Measurements from ENCODE around the gene MAP7D1.
"Not testable (repeated sequence)": the region's sequence is repeated elsewhere in the genome, so short reads cannot be mapped to it uniquely, and the experiment has no call there.

MAP7D1 gene

GRCh38 chr1:36154765-36155407 is 1.1 kb upstream of the MAP7D1 start:
- no peak for DNase-seq

GRCh38 chr1:36156329-36157114 is 562 bp downstream of the MAP7D1 start:
- DNase-seq, result peak; percentile 76

- peak; percentile 42 for DNase-seq
Observed at GRCh38 chr1:36157115-36157903, 1.3 kb downstream of the MAP7D1 start.

DNA sequence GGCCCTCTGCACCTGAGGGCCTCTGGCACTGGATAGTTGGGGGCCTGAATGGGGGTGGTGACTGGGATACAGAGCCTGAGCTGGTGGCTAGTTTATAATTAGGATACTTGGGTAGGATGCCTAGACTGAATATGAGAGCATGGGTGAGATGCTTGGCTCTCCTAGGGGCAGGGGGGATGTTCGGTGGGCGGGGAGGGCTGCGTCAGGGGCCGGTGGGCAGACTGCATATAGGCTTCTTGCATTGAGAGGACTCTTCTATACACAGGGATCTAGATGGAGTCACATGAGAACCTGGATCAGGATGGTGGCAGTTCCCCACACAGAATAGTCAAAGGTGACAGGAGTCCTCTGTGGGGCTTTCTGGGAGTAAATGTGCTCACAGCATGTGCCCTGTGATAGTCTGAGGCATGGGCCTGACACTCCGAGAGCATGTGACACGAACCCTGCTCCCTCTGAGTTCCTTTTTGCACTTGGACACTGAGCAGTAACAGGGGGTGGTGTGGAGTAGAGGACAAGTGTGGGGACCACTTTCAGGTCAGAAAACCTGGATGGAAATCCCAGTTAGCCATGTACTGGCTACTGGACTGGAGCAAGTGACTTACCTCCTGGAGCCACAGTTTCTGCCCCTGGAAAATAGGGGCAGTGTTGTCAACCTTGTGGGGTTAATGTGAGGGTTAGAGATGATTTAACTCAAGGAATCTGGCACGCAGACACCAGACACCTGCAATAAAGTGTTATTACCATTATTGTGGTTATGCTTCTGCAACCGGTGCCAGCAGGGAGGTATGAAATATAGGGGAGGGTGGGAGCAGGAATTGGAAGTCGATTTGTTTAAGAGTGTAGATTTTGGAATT is 2.2 kb downstream of the MAP7D1 start:
- no peak for DNase-seq

- not testable (repeated sequence) for DNase-seq
Observed at GRCh38 chr1:36158827-36159252, 2.9 kb downstream of the MAP7D1 start.

GRCh38 chr1:36159614-36160387 is 3.8 kb downstream of the MAP7D1 start:
- DNase-seq, result peak; percentile 41

- DNase-seq, result no peak
Observed at GRCh38 chr1:36160388-36160948, 4.5 kb downstream of the MAP7D1 start.

DNA sequence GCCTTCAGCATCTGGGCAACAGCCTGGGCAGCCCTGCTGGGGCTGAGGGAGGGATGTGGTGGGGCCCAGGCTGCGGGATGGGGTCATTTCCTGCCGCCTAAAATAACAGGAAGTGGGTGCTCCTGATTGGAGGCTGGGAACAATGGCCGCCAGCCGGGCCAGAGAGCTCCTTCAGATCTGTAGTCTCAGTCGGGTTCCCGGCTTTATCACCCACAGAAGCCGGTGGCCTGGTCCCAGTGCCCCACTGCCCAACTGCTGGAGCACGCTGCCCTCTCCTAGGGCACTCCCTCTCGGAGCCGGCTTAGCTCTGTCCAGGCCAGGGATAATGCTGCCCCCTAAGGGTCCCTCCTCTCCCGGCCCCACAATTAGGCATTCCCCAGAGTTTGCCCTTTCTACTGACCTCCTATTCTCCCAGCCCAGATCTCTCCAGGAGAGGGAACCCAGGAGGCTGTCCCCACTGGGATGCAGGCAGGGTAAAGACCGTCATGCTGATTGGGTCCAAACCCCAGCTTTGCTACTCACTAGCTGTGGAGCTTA is 5.1 kb downstream of the MAP7D1 start:
- DNase-seq, result peak; percentile 80

GRCh38 chr1:36161641-36162531 is 5.9 kb downstream of the MAP7D1 start:
- DNase-seq, result peak; percentile 56

GRCh38 chr1:36162680-36163239 is 6.8 kb downstream of the MAP7D1 start:
- no peak for DNase-seq

DNA sequence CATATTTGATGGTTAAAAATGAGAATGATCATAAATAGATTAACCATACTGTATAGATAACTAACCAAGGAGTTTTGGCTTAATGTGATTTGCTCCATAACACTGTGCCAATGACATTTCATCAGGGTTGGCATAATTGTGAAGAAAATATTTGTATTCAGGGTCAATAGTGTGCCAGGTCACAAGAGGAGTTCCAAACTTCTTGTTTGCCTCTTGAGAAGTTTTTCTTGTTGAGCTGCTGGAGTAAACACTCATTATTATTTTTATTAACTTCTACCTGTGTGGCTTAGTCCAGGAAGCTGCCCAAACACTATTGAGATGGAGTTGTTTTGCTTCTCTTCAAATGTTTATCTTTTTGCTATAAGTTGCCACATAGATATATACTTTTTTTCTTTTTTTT is 7.5 kb downstream of the MAP7D1 start:
- no peak for DNase-seq

DNA sequence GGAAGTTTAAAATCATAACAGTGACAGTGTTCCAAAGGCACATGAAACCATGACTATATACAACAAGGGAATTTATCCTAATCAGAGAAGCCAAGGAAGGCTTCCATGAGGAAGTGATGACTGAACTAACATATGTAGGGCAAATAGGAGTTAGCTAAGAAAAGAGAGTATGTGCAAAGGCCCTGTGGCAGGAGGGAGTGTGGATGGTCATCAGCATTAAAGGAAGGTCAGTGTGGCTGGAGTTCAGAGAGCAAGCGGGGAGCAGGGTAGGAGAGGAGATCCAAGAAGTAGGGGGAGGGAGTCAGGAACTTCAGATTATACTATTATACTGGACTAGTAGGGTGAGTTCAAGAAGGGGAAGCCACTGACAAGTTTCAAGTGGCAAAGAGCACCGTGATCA is 8.4 kb downstream of the MAP7D1 start:
- DNase-seq, result no peak

- no peak for DNase-seq
Observed at GRCh38 chr1:36165145-36165544, 9.2 kb downstream of the MAP7D1 start.

DNA sequence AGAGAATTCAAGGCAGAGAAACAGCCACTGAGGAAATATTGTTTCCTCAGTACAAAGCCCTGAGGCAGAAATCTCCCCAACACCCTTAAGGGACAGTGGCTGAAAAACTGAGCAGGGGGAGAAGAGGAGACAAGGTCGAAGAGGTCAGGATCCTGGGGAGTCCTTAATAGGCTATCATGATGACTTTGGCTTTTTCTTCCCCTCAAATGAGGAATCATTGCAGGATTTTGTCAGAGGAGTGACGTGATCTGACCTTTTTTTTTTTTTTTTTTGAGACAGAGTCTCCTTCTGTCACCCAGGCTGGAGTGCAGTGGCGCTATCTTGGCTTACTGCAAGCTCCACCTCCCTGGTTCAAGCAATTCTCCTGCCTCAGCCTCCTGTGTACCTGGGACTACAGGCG is 10.2 kb downstream of the MAP7D1 start:
- no peak for DNase-seq

DNA sequence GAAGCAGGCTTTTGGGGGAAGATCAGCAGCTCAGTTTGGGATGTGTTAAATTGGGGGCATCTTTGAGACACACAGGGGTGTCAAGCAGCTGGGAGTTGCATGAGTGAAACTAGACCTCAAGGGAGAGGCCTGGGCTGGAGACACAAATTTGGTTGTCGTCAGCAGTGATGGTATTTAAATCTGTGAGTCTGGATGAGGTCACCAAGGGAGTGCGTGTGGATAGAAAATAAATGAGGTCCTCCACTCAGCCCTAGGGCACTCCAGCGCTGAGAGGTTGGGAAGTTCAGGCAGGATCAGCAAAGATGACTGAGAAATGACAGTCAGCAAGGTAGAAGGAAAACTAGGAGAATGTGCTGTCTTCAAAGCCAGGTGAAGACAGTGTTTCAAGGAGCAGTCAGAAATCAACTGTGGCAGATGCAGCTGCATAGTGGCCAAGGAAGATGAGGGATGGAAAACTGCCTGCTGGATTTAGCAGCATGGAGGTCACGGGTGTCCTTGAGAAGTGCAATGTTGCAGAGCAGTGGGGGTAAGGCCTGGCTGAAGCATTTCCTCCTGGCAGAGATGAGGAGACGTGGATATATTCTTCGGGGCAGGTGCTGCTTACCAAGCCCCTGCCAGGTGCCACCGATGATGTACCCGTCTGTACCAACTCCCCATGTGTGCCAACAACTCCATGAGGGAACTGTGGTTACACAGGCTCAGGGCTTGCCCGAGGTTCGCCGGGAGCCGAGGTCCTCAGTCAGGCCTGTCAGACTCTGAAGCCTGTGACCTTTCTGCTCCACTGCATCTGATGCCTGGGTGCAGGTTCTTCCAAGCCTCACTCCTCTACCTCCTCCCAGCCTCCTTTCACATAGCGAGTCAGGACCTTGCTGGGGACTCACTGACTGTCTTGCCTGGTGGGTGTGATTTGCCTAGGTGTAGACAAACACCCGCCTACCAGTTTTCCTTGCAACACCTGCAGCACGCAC is 11.3 kb downstream of the MAP7D1 start:
- no peak for DNase-seq

DNA sequence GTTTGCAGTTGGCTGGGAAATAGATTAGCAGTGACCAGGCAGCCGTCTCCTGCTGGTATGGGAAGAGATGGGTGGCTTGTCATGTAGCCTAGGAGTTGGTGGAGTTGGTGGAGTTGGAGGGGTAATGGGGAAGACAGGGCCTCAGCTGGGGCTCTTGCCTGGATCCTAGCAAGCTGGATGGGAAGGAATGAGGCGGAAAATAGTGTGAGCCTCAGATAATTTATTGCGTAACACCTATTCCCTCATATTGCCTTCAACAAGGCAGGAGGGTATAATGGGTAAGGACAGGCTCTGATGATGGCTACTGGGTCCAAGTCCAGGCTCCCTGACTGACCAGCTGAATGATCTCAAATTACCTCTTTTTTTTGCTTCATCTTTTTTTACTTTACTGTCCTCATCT is 12.6 kb downstream of the MAP7D1 start:
- no peak for DNase-seq

GRCh38 chr1:36170643-36171412 is 14.9 kb downstream of the MAP7D1 start:
- no peak for DNase-seq

Measured in stimulated activated CD8-positive, alpha-beta memory T cell treated with anti-CD3 and anti-CD28 coated beads, Interleukin-4, amount 100 ng/mL, for 48 hours (primary cell).